Astrocyte (in vitro differentiated cells and primary cell): ENCODE results near the gene AFF2.

Source experiments
- EZH2 ChIP-seq: IDR thresholded peaks from 2 replicates; pipeline ENCODE4 v1.6.1; 2012; ENCODE audit warnings: mild to moderate bottlenecking, low read length, inconsistent platforms; ENCODE audit not compliant: insufficient read depth
- TF ChIP-seq, protein P1 (sequence below): IDR thresholded peaks from 2 replicates; pipeline ENCODE4 v1.5.1; 2011; ENCODE audit warnings: low read depth, mild to moderate bottlenecking, inconsistent platforms, low read length, moderate library complexity; ENCODE audit not compliant: insufficient read depth

GRCh38 chrX:149010013-149010852 is 509.8 kb downstream of the AFF2 start:
- TF ChIP-seq, protein P1, sequence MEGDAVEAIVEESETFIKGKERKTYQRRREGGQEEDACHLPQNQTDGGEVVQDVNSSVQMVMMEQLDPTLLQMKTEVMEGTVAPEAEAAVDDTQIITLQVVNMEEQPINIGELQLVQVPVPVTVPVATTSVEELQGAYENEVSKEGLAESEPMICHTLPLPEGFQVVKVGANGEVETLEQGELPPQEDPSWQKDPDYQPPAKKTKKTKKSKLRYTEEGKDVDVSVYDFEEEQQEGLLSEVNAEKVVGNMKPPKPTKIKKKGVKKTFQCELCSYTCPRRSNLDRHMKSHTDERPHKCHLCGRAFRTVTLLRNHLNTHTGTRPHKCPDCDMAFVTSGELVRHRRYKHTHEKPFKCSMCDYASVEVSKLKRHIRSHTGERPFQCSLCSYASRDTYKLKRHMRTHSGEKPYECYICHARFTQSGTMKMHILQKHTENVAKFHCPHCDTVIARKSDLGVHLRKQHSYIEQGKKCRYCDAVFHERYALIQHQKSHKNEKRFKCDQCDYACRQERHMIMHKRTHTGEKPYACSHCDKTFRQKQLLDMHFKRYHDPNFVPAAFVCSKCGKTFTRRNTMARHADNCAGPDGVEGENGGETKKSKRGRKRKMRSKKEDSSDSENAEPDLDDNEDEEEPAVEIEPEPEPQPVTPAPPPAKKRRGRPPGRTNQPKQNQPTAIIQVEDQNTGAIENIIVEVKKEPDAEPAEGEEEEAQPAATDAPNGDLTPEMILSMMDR: no peak
- TF ChIP-seq EZH2: no peak
